H1 (cell line): ENCODE results near the gene ZNF382.

Experiments used
- BRCA1 ChIP-seq: IDR thresholded peaks from 2 replicates; pipeline ENCODE4 v1.6.1; 2012; ENCODE audit warnings: low read depth, low read length, improper control_type of control experiment
- CREB1 ChIP-seq: IDR thresholded peaks from 2 replicates; pipeline ENCODE4 v1.6.1; 2012; ENCODE audit warnings: inconsistent platforms
- EP300 ChIP-seq, 2 experiments: IDR thresholded peaks; 1 replicate in 1 of 2; 2 replicates in 1 of 2; pipeline ENCODE4 v1.6.1; 2011 to 2012; ENCODE audit warnings: low read depth in 2 of 2, low read length in 2 of 2, mild to moderate bottlenecking in 2 of 2, borderline replicate concordance in 1 of 2, inconsistent platforms in 1 of 2, moderate library complexity in 1 of 2
- GTF2F1 ChIP-seq: IDR thresholded peaks from 2 replicates; pipeline ENCODE4 v1.6.1; 2012; ENCODE audit warnings: low read depth, low read length, improper control_type of control experiment, borderline replicate concordance
- POLR2AphosphoS5 ChIP-seq: IDR thresholded peaks from 2 replicates; pipeline ENCODE4 v1.6.1; 2011; ENCODE audit warnings: low read depth, low read length
- SIRT6 ChIP-seq: IDR thresholded peaks from one replicate; pipeline ENCODE4 v1.7.1; 2012; ENCODE audit warnings: low read length, inconsistent platforms
- SP1 ChIP-seq: IDR thresholded peaks from 2 replicates; pipeline ENCODE4 v1.6.1; 2011; ENCODE audit warnings: low read depth, low read length
- TEAD4 ChIP-seq: IDR thresholded peaks from 2 replicates; pipeline ENCODE4 v1.6.1; 2012; ENCODE audit warnings: low read depth, low read length, inconsistent platforms, mixed read lengths
- TF ChIP-seq, protein P1 (sequence below), 3 experiments: IDR thresholded peaks; 1 replicate in 2 of 3; 2 replicates in 1 of 3; pipeline versions ENCODE4 v1.5.1 to v1.6.1; 2011; ENCODE audit warnings: low read length in 3 of 3, mild to moderate bottlenecking in 3 of 3, inconsistent platforms in 2 of 3, low read depth in 1 of 3, moderate library complexity in 1 of 3; ENCODE audit not compliant: insufficient read depth in 1 of 3; ENCODE audit errors: control extremely low read depth in 1 of 3
- TF ChIP-seq, protein P2 (sequence below): IDR thresholded peaks from 2 replicates; pipeline ENCODE4 v1.6.1; 2011; ENCODE audit warnings: low read depth, mild to moderate bottlenecking, low read length; ENCODE audit not compliant: insufficient read depth
- TF ChIP-seq, protein P3 (sequence below): IDR thresholded peaks from 2 replicates; pipeline ENCODE4 v1.6.1; 2012; ENCODE audit warnings: inconsistent platforms
- TF ChIP-seq, protein P4 (sequence below): IDR thresholded peaks from 2 replicates; pipeline ENCODE4 v1.6.1; 2011; ENCODE audit warnings: low read length, improper control_type of control experiment

DNA sequence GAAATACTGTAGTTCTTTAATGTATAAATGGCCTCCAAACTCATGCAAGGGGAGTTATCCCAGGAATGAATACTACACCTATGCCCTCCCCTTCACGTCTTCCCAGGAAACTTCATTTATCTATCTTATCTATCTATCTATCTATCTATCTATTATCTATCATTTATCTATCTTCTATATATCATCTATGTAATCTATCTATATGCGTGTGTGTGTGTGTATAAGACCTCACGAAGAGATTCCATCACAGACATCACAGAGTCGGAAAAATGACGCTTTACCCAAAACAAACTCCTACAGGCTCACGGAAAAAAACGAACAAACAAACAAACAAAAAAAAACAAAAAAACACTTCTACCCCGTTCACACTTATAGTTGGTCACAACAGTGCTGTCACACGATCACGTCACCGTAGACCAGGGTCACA lies 32.5 kb upstream of the ZNF382 start:
- TF ChIP-seq BRCA1 (no peak), TEAD4 (no peak), SP1 (no peak), EP300 (IDR thresholded peaks at IDR 0.05; ENCODE audit: borderline replicate concordance in 1 of 2, low read depth in 2 of 2, low read length in 2 of 2) (no peak), SIRT6 (no peak), GTF2F1 (no peak), CREB1 (no peak), POLR2AphosphoS5 (no peak)
- TF ChIP-seq, protein P1, sequence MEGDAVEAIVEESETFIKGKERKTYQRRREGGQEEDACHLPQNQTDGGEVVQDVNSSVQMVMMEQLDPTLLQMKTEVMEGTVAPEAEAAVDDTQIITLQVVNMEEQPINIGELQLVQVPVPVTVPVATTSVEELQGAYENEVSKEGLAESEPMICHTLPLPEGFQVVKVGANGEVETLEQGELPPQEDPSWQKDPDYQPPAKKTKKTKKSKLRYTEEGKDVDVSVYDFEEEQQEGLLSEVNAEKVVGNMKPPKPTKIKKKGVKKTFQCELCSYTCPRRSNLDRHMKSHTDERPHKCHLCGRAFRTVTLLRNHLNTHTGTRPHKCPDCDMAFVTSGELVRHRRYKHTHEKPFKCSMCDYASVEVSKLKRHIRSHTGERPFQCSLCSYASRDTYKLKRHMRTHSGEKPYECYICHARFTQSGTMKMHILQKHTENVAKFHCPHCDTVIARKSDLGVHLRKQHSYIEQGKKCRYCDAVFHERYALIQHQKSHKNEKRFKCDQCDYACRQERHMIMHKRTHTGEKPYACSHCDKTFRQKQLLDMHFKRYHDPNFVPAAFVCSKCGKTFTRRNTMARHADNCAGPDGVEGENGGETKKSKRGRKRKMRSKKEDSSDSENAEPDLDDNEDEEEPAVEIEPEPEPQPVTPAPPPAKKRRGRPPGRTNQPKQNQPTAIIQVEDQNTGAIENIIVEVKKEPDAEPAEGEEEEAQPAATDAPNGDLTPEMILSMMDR (IDR thresholded peaks at IDR 0.05; ENCODE audit: control extremely low read depth in 1 of 3, insufficient read depth in 1 of 3, low read depth in 1 of 3, low read length in 3 of 3), result no peak
- TF ChIP-seq, protein P2, sequence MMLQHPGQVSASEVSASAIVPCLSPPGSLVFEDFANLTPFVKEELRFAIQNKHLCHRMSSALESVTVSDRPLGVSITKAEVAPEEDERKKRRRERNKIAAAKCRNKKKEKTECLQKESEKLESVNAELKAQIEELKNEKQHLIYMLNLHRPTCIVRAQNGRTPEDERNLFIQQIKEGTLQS, result no peak
- TF ChIP-seq, protein P3, sequence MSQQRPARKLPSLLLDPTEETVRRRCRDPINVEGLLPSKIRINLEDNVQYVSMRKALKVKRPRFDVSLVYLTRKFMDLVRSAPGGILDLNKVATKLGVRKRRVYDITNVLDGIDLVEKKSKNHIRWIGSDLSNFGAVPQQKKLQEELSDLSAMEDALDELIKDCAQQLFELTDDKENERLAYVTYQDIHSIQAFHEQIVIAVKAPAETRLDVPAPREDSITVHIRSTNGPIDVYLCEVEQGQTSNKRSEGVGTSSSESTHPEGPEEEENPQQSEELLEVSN, result no peak
- TF ChIP-seq, protein P4, sequence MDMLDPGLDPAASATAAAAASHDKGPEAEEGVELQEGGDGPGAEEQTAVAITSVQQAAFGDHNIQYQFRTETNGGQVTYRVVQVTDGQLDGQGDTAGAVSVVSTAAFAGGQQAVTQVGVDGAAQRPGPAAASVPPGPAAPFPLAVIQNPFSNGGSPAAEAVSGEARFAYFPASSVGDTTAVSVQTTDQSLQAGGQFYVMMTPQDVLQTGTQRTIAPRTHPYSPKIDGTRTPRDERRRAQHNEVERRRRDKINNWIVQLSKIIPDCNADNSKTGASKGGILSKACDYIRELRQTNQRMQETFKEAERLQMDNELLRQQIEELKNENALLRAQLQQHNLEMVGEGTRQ, result no peak
